HUDEP-2 (cell line): Measurements from ENCODE around the gene SNX4.

ENCODE experiments used
- DNase-seq, 76 experiments: peaks; one replicate each; lab custom pipeline; 2025; ENCODE audit not compliant: unreplicated experiment in 76 of 76; lab: John Stamatoyannopoulos, UW

SNX4 gene

GRCh38 chr3:125470671-125471070 lies 49.3 kb downstream of the SNX4 start:
- no peak for DNase-seq

- peak in 51 of 76 experiments; percentile 4 to 69 (median 23) for DNase-seq
Observed at GRCh38 chr3:125462722-125463299, 57.2 kb downstream of the SNX4 start.

- DNase-seq, result no peak
Observed at GRCh38 chr3:125461896-125462295, 58.1 kb downstream of the SNX4 start.

- peak in 26 of 76 experiments; percentile 1 to 55 (median 19) for DNase-seq
Observed at GRCh38 chr3:125460233-125460632, 59.8 kb downstream of the SNX4 start.

- DNase-seq, result no peak
Observed at GRCh38 chr3:125443923-125444322, 76.1 kb downstream of the SNX4 start.

GRCh38 chr3:125442506-125442905 lies 77.5 kb downstream of the SNX4 start:
- no peak for DNase-seq

- DNase-seq, result no peak
Observed at GRCh38 chr3:125440970-125441369, 79.0 kb downstream of the SNX4 start.

- DNase-seq, result peak in 20 of 76 experiments; percentile 1 to 29 (median 12)
Observed at GRCh38 chr3:125440559-125440955, 79.4 kb downstream of the SNX4 start.

- peak in 52 of 76 experiments; percentile 1 to 66 (median 32) for DNase-seq
Observed at GRCh38 chr3:125437631-125438435, 82.2 kb downstream of the SNX4 start.

- no peak for DNase-seq
Observed at GRCh38 chr3:125436921-125437320, 83.1 kb downstream of the SNX4 start.

- DNase-seq, result no peak
Observed at GRCh38 chr3:125435231-125435630, 84.8 kb downstream of the SNX4 start.

- no peak for DNase-seq
Observed at GRCh38 chr3:125434582-125435011, 85.4 kb downstream of the SNX4 start.

GRCh38 chr3:125433611-125434041 lies 86.4 kb downstream of the SNX4 start:
- peak in 46 of 76 experiments; percentile 4 to 70 (median 32) for DNase-seq

GRCh38 chr3:125433091-125433534 lies 86.9 kb downstream of the SNX4 start:
- peak in 73 of 76 experiments; percentile 51 to 95 (median 81) for DNase-seq

GRCh38 chr3:125431912-125432790 lies 87.9 kb downstream of the SNX4 start:
- DNase-seq, result peak in 1 of 76 experiments; percentile 8

- no peak for DNase-seq
Observed at GRCh38 chr3:125431391-125431790, 88.6 kb downstream of the SNX4 start.

GRCh38 chr3:125428216-125428830 lies 91.7 kb downstream of the SNX4 start:
- DNase-seq, result no peak

GRCh38 chr3:125418306-125418705 lies 101.7 kb downstream of the SNX4 start:
- DNase-seq, result no peak

- no peak for DNase-seq
Observed at GRCh38 chr3:125416235-125416634, 103.8 kb downstream of the SNX4 start.

- no peak for DNase-seq
Observed at GRCh38 chr3:125414669-125415068, 105.3 kb downstream of the SNX4 start.
